Measurements from ENCODE around the gene NEIL1. TPM values are rescaled to one million over a fixed set of nuclear protein-coding genes. Genes with fewer than 3 reads are reported as not detected.
"Not testable (repeated sequence)": the region's sequence is repeated elsewhere in the genome, so short reads cannot be mapped to it uniquely, and the experiment has no call there.

The NEIL1 gene
- total RNA-seq, 1 experiment from 2014 or later: 14.7 TPM

GRCh38 chr15:75347222-75348033, 589 bp downstream of the NEIL1 start:
- peak; percentile 90 for DNase-seq
- Histone ChIP-seq H3K36me3 (replicated peaks; ENCODE audit: control insufficient read depth, insufficient read depth, low read length) (no peaks in the 10 kb centered on the region), H3K27me3 (ENCODE audit: control insufficient read depth, insufficient read depth, low read length) (peaks cover 24% of the 10 kb centered on the region), H3K4me3 (ENCODE audit: insufficient read depth, low read depth, low read length) (peak overlapping the region; percentile 79)

- H3K36me3 ChIP-seq (replicated peaks; ENCODE audit: control insufficient read depth, insufficient read depth, low read length): no peaks in the 10 kb centered on the region
- peak overlapping the region; percentile 79 for H3K4me3 ChIP-seq (ENCODE audit: insufficient read depth, low read depth, low read length)
- H3K27me3 ChIP-seq (ENCODE audit: control insufficient read depth, insufficient read depth, low read length): peaks cover 24% of the 10 kb centered on the region
- peak; percentile 85 for DNase-seq
Observed at GRCh38 chr15:75348034-75348561, 1.3 kb downstream of the NEIL1 start.

- H3K27me3 ChIP-seq (ENCODE audit: control insufficient read depth, insufficient read depth, low read length): peaks cover 24% of the 10 kb centered on the region
- peak; percentile 82 for DNase-seq
Observed at GRCh38 chr15:75348562-75349350, 1.9 kb downstream of the NEIL1 start.

GRCh38 chr15:75349351-75349669, 2.5 kb downstream of the NEIL1 start:
- not testable (repeated sequence) for H3K4me3 ChIP-seq (ENCODE audit: insufficient read depth, low read depth, low read length); H3K36me3 ChIP-seq (replicated peaks; ENCODE audit: control insufficient read depth, insufficient read depth, low read length); DNase-seq
- peaks cover 24% of the 10 kb centered on the region for H3K27me3 ChIP-seq (ENCODE audit: control insufficient read depth, insufficient read depth, low read length)

More at GRCh38 chr15:75348562-75349350, 1.9 kb downstream of the NEIL1 start:
- Histone ChIP-seq H3K4me3 (ENCODE audit: insufficient read depth, low read depth, low read length) (peak overlapping the region; percentile 79), H3K36me3 (replicated peaks; ENCODE audit: control insufficient read depth, insufficient read depth, low read length) (no peaks in the 10 kb centered on the region)

- Histone ChIP-seq H3K27me3 (ENCODE audit: control insufficient read depth, insufficient read depth, low read length) (peaks cover 24% of the 10 kb centered on the region), H3K4me3 (ENCODE audit: insufficient read depth, low read depth, low read length) (no peak overlapping the region), H3K36me3 (replicated peaks; ENCODE audit: control insufficient read depth, insufficient read depth, low read length) (no peaks in the 10 kb centered on the region)
- DNase-seq: peak; percentile 33
Observed at GRCh38 chr15:75349851-75350588, 3.2 kb downstream of the NEIL1 start.

- Histone ChIP-seq H3K36me3 (replicated peaks; ENCODE audit: control insufficient read depth, insufficient read depth, low read length) (no peaks in the 10 kb centered on the region), H3K27me3 (ENCODE audit: control insufficient read depth, insufficient read depth, low read length) (peaks cover 24% of the 10 kb centered on the region), H3K4me3 (ENCODE audit: insufficient read depth, low read depth, low read length) (no peak overlapping the region)
- DNase-seq: no peak
Observed at GRCh38 chr15:75350601-75351361, 3.9 kb downstream of the NEIL1 start.

- Histone ChIP-seq H3K27me3 (ENCODE audit: control insufficient read depth, insufficient read depth, low read length) (peaks cover 15% of the 10 kb centered on the region), H3K4me3 (ENCODE audit: insufficient read depth, low read depth, low read length) (no peak overlapping the region), H3K36me3 (replicated peaks; ENCODE audit: control insufficient read depth, insufficient read depth, low read length) (peaks cover 2% of the 10 kb centered on the region)
- no peak for DNase-seq
Observed at GRCh38 chr15:75352186-75353080, 5.6 kb downstream of the NEIL1 start.

- Histone ChIP-seq H3K27me3 (ENCODE audit: control insufficient read depth, insufficient read depth, low read length) (peaks cover 5% of the 10 kb centered on the region), H3K36me3 (replicated peaks; ENCODE audit: control insufficient read depth, insufficient read depth, low read length) (peaks cover 7% of the 10 kb centered on the region), H3K4me3 (ENCODE audit: insufficient read depth, low read depth, low read length) (no peak overlapping the region)
- peak; percentile 44 for DNase-seq
Observed at GRCh38 chr15:75353604-75354003, 6.8 kb downstream of the NEIL1 start.

- Histone ChIP-seq H3K4me3 (ENCODE audit: insufficient read depth, low read depth, low read length) (no peak overlapping the region), H3K27me3 (ENCODE audit: control insufficient read depth, insufficient read depth, low read length) (peaks cover 2% of the 10 kb centered on the region; the same call in 1 of the 2 replicates), H3K36me3 (replicated peaks; ENCODE audit: control insufficient read depth, insufficient read depth, low read length) (peaks cover 13% of the 10 kb centered on the region)
- peak; percentile 41 for DNase-seq
Observed at GRCh38 chr15:75354454-75354853, 7.6 kb downstream of the NEIL1 start.

- H3K36me3 ChIP-seq (replicated peaks; ENCODE audit: control insufficient read depth, insufficient read depth, low read length): peaks cover 19% of the 10 kb centered on the region
- H3K4me3 ChIP-seq (ENCODE audit: insufficient read depth, low read depth, low read length): no peak overlapping the region
- H3K27me3 ChIP-seq (ENCODE audit: control insufficient read depth, insufficient read depth, low read length): no peaks in the 10 kb centered on the region
- peak; percentile 35 for DNase-seq
Observed at GRCh38 chr15:75355369-75355768, 8.5 kb downstream of the NEIL1 start.

- H3K27me3 ChIP-seq (ENCODE audit: control insufficient read depth, insufficient read depth, low read length): no peaks in the 10 kb centered on the region
- no peak overlapping the region for H3K4me3 ChIP-seq (ENCODE audit: insufficient read depth, low read depth, low read length)
- peak; percentile 56 for DNase-seq
- H3K36me3 ChIP-seq (replicated peaks; ENCODE audit: control insufficient read depth, insufficient read depth, low read length): peaks cover 20% of the 10 kb centered on the region
Observed at GRCh38 chr15:75356006-75356405, 9.2 kb downstream of the NEIL1 start.

- DNase-seq: no peak
- Histone ChIP-seq H3K27me3 (ENCODE audit: control insufficient read depth, insufficient read depth, low read length) (no peaks in the 10 kb centered on the region), H3K36me3 (replicated peaks; ENCODE audit: control insufficient read depth, insufficient read depth, low read length) (peaks cover 22% of the 10 kb centered on the region), H3K4me3 (ENCODE audit: insufficient read depth, low read depth, low read length) (no peak overlapping the region)
Observed at GRCh38 chr15:75356517-75356916, 9.7 kb downstream of the NEIL1 start.
